ENCODE measurements around the gene KLHDC8A. TPM values are rescaled to one million over a fixed set of nuclear protein-coding genes. Genes with fewer than 3 reads are reported as not detected.

KLHDC8A gene
- total and polyA plus RNA-seq, 2 of the 4 experiments (the other 2 are of a cell fraction) = not detected

GRCh38 chr1:205359771-205360565 is 3.2 kb upstream of the KLHDC8A start:
- Histone ChIP-seq H2AK5ac (ENCODE audit: low read depth, low read length) (no peak overlapping the region), H3K9me1 (ENCODE audit: insufficient read depth, low read length) (no peaks in the 10 kb centered on the region), H4K20me1 (ENCODE audit: insufficient read depth, low read length) (no peaks in the 10 kb centered on the region), H3K4ac (ENCODE audit: low read depth, low read length) (no peak overlapping the region), H3K36me3 (ENCODE audit: control insufficient read depth, insufficient read depth, low read length) (no peaks in the 10 kb centered on the region), H3K4me1 (ENCODE audit: control insufficient read depth, insufficient read depth, low read length) (no peaks in the 10 kb centered on the region), H2AFZ (replicated peaks; ENCODE audit: low read length, poor library complexity) (no peak overlapping the region), H3K27me3 (ENCODE audit: control insufficient read depth, insufficient read depth, low read length) (peaks cover 45% of the 10 kb centered on the region), H2BK5ac (ENCODE audit: low read depth, low read length, poor library complexity, severe bottlenecking) (no peak overlapping the region), H3K79me1 (ENCODE audit: low read depth in 1 of 2, low read length in 2 of 2) (no peaks in the 10 kb centered on the region), H3K4me2 (ENCODE audit: low read depth, low read length) (no peak overlapping the region), H3K9ac (ENCODE audit: low read depth, low read length) (no peak overlapping the region), H4K91ac (ENCODE audit: insufficient read depth, low read depth, low read length) (no peak overlapping the region), H2AK9ac (replicated peaks; ENCODE audit: low read depth, low read length, poor library complexity) (no peak overlapping the region), H2BK120ac (ENCODE audit: low read depth, low read length) (no peak overlapping the region), H2BK20ac (ENCODE audit: low read depth, low read length) (no peak overlapping the region), H2BK15ac (ENCODE audit: low read depth, low read length) (no peak overlapping the region), H3K14ac (replicated peaks; ENCODE audit: low read depth, low read length) (no peak overlapping the region), H3K23ac (ENCODE audit: low read depth, low read length) (no peak overlapping the region), H3K9me3 (ENCODE audit: control insufficient read depth, insufficient read depth, low read length) (no peaks in the 10 kb centered on the region), H3K18ac (ENCODE audit: low read depth, low read length) (no peak overlapping the region), H3K56ac (ENCODE audit: extremely low read depth, insufficient read depth, low read length) (no peak overlapping the region), H3K4me3 (ENCODE audit: insufficient read depth, low read depth, low read length) (no peak overlapping the region), H4K8ac (ENCODE audit: low read depth in 2 of 2, low read length in 2 of 2) (no peak overlapping the region), H4K5ac (ENCODE audit: low read depth, low read length) (no peak overlapping the region), H3K27ac (ENCODE audit: insufficient read depth, low read length) (no peak overlapping the region)
- POLR2A ChIA-PET (ENCODE audit: unreplicated experiment) = no interaction called here
- WGBS, 2 experiments (ENCODE audit: extremely low coverage in 2 of 2, insufficient read length in 1 of 2) = 79% methylated on average over 6 of the region's 11 CpGs; no CpG with 5 or more reads in 1 of the 2 experiments
- dilution Hi-C loops (cut with HindIII; ENCODE audit: low sequenced_read_pairs, unreplicated experiment) = no loop called here
- DNase-seq (no peak), ATAC-seq (ENCODE audit: low read depth) (no peak)
- CTCF ChIA-PET = interaction anchor here (1.9 kb wide), 1 partner anchor 71 kb away, joined by 7 read pairs; no protein-coding TSS in a partner anchor
- TF ChIP-seq RAD21 (IDR thresholded peaks at IDR 0.05; ENCODE audit: low read length) (no peak), MAFK (IDR thresholded peaks at IDR 0.05; ENCODE audit: low read depth, low read length) (no peak), ELK1 (IDR thresholded peaks at IDR 0.05; ENCODE audit: borderline replicate concordance, low read depth, low read length) (no peak), CHD1 (IDR thresholded peaks at IDR 0.05; ENCODE audit: low read depth, low read length) (no peak), CTCF (conservative IDR thresholded peaks at IDR 0.05; ENCODE audit: low read depth, low read length) (no peak), USF2 (IDR thresholded peaks at IDR 0.05; ENCODE audit: low read depth, low read length) (no peak), CEBPB (IDR thresholded peaks at IDR 0.05; ENCODE audit: low read depth, low read length) (no peak), FOS (IDR thresholded peaks at IDR 0.05; ENCODE audit: low read depth, low read length) (no peak), SMC3 (IDR thresholded peaks at IDR 0.05; ENCODE audit: low read depth, low read length) (no peak), MXI1 (IDR thresholded peaks at IDR 0.05; ENCODE audit: borderline replicate concordance, low read depth, low read length) (no peak), RCOR1 (IDR thresholded peaks at IDR 0.05; ENCODE audit: insufficient replicate concordance, low read length) (no peak), POLR2A (IDR thresholded peaks at IDR 0.05; ENCODE audit: low read depth, low read length) (no peak), MAZ (IDR thresholded peaks at IDR 0.05; ENCODE audit: borderline replicate concordance, low read depth, low read length) (no peak), RFX5 (IDR thresholded peaks at IDR 0.05; ENCODE audit: low read depth, low read length) (no peak), NFE2L2 (IDR thresholded peaks at IDR 0.05; ENCODE audit: low read depth, low read length) (no peak)
- no TSS peak for BruUV-seq (replicated peaks)
- in situ Hi-C loops (cut with MboI; ENCODE audit: low sequenced_read_pairs) = no loop called here
- intact Hi-C loops (cut with micrococcal nuclease) = loop anchor here (10.0 kb wide), 1 partner anchor 295 kb away; no protein-coding TSS in a partner anchor

Measured in IMR-90 (cell line).